ENCODE measurements around the gene CD27.
A peak's percentile ranks its signal among the peaks of the same experiment; 100 is the strongest.
"Not testable (repeated sequence)": the region's sequence is repeated elsewhere in the genome, so short reads cannot be mapped to it uniquely, and the experiment has no call there.

CD27 gene

GRCh38 chr12:6461401-6462233 is 16.9 kb downstream of the CD27 start:
- DNase-seq, result peak; percentile 60 to 77

DNA sequence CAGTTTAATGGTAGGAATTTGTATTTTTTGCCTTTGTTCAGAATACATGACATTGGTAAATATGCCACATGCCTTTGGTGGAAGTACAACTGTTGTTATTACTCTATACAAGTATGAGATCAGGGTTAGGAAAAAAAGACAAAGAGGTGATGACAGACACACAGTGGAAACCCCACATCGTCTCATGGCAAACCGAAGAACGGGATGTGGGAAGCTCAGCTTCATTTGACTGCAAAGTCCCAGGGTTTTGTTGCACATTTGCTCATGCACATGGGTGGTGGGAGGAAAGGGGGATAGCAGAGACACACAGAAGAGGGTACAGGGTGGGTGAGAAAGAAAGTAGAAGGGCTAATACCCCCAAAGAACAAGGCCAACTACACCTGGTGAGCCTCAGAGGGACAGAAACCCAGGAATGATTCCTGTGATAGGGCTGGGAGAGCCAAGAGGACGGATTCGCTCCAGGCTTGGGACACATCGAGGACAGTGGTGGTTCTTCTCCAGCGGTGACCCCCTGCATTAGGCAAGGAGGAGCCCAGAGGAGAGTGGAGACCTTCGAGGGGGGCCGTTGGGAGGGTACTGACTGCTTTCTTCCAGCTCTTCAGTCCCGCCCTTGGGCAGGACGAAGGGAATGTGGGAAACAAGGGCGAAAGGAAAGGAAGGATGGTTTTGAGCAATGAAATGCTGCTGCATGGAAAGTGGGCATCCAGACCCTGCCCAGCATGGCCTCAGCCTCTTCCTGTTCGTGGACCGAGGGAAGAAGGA is 17.7 kb downstream of the CD27 start:
- peak in 1 of 2 experiments; percentile 50 for DNase-seq

DNA sequence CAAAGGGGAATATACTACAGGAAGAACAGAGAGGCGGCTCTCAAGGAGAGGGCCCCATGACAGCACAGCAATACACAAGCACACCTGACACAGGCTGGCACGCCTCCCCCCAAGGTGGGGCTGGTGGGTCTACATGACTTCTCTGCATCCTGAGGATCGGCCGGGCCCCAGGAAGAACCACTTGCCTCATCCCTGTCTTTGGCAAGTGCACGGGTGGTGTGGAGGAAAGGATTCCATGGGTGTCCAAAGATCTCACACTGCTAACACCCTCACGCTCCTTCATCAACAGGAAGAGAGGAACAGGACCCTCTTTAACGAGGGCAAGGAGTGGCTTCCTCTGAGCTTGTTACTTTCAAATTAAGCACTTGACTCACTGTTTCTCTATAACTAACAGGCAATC is 18.5 kb downstream of the CD27 start:
- no peak for DNase-seq

- DNase-seq, result no peak
Observed at GRCh38 chr12:6463858-6464257, 19.1 kb downstream of the CD27 start.

DNA sequence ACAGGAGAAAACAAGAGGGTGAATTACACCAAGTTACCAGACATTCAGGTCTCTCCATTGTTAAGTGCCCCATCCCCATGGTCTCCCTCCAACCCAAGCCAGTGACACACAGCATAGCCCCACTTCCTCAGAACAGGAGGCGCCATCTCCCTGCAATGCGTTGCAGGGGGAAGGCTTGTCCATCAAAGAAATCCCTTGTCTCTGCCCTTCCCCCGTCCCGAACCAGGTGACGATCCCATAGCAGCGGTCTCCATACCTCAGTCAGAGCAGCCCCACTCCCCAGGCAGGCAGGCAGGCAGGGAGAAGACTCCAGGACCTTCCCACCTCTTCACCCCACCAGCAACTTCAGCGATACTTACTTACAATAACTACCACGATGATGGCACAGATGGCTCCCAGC is 19.8 kb downstream of the CD27 start:
- DNase-seq, result no peak

GRCh38 chr12:6465467-6466183 is 20.9 kb downstream of the CD27 start:
- no peak for DNase-seq

DNA sequence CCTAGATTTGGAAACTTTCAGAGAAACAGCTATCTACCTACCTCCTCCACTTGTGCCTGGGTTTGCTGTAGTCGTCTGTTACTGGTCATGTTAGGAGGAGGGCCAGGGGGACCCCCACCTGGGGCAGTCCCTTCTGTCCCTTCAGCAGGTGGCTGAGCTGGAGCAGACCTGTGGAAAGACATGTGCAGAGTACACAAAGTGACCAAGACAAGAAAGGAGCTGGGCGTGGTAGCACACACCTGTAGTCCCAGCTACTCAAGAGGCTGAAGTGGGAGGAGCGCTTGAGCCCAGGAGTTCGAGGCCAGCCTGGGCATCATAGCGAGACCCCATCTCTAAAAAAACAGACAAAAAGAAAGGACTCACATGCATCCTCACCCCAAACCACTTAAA is 21.4 kb downstream of the CD27 start:
- DNase-seq, result no peak

- not testable (repeated sequence) for DNase-seq
Observed at GRCh38 chr12:6466751-6467150, 22.0 kb downstream of the CD27 start.

DNA sequence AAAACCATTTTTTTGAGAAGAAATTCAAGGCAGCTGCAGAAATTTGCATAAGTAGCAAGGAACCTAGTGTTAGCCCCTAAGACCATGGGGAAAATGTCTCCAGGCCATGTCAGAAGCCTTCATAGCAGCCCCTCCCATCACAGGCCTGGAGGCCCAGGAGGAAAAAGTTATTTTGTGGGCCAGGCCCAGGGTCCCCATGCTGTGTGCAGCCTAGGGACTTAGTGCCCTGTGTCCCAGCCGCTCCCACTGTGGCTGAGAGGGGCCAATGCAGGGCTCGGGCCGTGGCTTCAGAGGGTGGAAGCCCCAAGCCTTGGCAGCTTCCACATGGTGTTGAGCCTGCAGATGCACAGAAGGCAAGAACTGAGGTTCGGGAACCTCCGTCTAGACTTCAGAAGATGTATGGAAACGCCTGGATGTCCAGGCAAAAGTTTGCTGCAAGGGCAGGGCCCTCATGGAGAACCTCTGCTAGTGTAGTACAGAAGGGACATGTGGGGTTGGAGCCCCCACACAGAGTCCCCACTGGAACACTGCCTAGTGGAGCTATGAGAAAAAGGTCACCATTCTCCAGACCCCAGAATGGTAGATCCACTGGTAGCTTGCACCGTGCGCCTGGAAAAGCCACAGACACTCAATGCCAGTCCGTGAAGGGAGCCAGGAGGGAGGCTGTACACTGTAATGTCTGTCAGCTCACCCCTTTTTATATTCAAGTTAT is 23.0 kb downstream of the CD27 start:
- not testable (repeated sequence) for DNase-seq

DNA sequence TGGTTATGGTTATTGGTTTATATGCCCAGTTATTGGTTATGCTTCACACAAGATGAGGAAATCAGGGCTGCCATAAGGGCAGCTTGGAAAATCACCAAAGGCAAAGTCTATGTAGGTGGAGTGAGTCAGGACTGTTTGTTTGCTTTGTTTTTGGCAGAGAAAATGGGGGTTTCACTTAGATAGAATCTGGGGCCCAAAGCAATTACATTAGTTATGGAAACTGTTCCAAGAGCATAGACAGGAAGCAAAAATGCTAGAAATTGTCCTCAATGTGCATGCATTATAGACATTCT is 23.5 kb downstream of the CD27 start:
- no peak for DNase-seq

DNA sequence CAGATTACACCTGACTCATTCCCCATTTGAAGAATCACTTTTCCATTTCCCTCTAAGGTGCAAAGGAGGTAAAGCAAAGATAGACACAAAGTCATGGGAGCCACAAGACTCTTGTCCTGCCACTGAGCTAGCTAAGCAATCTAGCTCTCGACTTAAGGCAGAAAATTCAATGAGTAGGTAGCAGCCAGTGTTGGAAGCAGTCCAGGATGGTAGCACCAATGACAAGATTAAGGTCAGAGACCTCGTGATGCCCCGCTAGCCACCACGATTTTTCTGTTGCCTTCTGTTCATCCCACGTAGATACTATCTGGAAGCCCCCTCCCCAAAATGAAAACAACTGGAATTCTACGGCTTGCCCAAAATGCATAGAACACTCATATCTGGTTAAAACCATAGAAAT is 24.3 kb downstream of the CD27 start:
- no peak for DNase-seq

DNA sequence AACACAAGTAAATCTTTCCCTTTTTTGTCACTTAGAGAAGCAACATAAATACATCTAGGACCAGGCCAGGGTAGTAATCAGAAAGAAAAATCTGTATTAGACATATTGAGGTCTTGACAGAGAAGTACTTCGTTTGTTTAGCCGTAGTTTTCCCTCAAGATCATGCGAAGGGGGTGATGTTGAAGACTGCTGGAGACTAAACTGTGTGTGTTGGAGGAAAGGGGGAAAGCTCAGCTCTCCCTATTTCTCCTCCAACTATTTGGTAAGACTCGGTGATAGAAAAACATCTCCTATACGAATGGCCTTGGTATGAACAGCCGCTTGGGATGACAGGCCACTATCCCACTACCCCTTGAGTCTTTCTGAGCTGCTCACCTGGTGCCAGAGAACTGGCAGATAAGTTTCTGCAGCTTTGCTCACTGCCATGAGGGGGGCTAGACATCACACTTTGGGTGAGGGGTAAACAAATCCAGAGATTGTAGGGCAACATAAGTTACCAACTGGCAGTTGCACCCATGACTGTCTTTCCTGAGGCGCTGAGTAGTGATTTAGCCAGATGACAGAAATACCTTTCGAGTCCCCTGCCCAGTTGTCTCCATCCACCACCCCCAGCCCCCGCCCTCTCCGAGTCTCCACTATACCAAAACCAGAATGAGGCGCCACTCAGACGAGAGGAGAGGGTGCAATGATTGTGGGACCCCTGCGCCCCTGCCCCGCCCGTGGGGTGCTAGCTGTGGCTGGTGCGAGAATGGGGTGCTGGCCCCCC is 25.0 kb downstream of the CD27 start:
- DNase-seq, result no peak

DNA sequence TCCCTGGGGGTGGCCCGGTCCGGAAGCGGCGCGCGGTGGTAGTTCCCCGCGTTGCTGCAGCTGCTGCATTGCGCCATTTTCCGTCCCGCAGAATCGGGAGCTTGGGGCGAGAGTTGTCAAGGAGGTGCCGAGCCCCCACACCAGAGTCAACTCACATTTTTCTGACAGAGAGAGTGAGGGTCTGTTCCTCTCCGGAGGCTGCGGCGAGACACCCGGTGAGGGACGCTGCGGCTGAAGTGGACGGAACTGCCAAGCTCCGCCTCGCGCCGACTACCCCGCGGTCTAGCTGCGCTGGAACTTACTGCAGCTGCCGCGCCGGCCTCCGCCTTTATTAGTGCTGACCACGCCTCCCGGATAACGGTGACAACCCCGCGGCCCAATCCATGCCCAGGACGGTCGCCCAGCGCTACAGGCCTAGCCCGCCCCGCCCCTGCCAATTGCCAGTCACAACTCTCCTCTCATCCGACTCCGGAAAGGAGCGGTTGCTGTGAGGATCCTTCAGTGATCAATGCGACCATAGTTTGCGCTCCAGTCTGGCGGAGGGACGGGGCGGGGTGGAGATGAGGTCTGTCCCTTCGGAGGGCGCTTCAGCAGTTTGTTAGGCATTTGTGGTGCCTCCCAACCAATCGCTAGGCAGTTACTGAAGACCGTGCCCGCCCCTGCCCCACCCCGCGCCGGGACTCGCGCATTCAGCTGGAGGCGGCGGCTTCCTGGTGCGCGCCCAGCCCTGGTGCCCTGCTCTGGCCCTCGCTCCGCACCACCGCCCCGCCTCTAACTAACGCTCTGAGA is 25.8 kb downstream of the CD27 start, which contains the start of gene VAMP1:
TSS of gene VAMP1 (minus strand) at position 303 of the 789 bp plus-strand sequence. CDS start at position 157, 146 bp downstream.
- DNase-seq, result peak; percentile 95 to 96

- DNase-seq, result no peak
Observed at GRCh38 chr12:6471989-6472360, 27.2 kb downstream of the CD27 start.

GRCh38 chr12:6472491-6472890 is 27.7 kb downstream of the CD27 start:
- no peak for DNase-seq

DNA sequence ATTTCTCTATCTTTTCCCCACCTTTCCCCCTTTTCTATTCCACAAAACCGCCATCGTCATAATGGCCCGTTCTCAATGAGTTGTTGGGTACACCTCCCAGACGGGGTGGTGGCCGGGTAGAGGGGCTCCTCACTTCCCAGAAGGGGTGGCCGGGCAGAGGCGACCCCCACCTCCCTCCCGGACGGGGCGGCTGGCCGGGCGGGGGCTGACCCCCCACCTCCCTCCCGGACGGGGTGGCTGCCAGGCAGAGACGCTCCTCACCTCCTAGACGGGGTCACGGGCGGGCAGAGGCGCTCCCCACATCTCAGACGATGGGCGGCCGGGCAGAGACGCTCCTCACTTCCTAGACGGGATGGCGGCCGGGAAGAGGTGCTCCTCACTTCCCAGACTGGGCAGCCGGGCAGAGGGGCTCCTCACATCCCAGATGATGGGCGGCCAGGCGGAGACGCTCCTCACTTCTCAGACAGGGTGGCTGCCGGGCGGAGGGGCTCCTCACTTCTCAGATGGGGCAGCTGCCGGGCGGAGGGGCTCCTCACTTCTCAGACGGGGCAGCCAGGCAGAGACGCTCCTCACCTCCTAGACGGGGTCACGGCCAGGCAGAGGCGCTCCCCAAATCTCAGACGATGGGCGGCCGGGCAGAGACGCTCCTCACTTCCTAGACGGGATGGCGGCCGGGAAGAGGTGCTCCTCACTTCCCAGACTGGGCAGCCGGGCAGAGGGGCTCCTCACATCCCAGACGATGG is 30.6 kb downstream of the CD27 start:
- DNase-seq, result not testable (repeated sequence)

DNA sequence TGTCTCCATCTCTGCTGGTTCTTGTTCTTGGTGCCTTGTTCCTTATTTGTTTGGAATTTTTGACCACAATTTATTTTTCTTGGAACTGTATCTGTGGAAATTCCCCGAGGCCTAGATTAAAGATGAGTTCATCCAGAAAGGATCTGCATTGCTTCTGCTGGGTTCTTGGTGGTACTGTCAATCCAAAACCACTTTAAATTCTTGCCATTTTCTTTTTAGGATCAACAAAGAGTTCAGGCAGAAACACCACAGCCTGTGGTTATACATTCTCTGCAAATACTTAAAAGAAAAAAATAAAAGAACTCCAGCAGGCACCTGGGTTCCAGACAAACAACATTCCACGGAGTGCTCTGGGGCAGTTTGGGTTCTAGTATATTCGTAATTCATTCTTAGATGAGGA is 31.7 kb downstream of the CD27 start:
- no peak for DNase-seq

DNA sequence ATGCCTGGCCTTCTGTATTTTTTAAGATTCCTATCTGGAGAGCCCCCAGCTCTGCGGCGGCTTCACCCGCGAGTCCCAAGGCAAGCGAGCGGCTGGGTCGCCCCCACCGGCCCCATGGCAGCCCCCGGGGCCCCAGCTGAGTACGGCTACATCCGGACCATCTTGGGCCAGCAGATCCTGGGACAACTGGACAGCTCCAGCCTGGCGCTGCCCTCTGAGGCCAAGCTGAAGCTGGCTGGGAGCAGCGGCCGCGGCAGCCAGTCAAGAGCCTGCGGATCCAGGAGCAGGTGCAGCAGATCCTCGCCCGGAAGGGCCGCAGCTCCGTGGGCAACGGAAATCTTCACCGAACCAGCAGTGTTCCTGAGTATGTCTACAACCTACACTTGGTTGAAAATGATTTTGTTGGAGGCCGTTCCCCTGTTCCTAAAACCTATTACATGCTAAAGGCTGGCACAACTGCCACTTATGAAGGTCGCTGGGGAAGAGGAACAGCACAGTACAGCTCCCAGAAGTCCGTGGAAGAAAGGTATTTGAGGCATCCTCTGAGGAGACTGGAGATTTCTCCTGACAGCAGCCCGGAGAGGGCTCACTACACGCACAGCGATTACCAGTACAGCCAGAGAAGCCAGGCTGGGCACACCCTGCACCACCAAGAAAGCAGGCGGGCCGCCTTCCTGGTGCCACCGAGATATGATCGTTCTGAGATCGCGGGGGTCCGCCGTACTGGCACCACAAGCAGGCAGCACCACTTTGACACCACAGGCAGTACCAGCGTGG is 33.0 kb downstream of the CD27 start:
- not testable (repeated sequence) for DNase-seq

- no peak for DNase-seq
Observed at GRCh38 chr12:6478416-6478815, 33.7 kb downstream of the CD27 start.

GRCh38 chr12:6488240-6488639 is 43.5 kb downstream of the CD27 start:
- no peak for DNase-seq
